ENCODE data around the gene PARD6A.
A peak's percentile ranks its signal among the peaks of the same experiment; 100 is the strongest.

The PARD6A gene

DNA sequence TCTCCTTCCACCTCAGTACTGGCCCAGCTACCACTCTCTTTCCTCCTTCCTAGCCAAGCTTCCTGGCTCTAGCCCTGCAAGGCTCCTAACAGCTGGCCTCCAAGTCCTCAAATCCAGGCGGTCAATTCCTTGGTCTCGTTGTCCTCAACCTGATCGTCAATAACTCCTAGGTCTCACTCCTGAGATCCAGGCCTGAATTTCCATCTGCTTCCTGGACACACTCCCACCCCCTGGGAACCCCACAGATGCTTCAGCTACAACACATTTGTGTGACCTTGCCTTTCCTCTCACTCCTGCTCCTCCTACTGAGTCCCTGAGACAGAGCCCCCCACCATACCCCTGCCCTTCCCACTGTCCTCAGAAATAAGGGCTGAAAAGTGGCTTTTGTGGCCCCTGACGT is 3.5 kb downstream of the PARD6A start:
- no peak for DNase-seq (ENCODE audit: low spot score)
- TF ChIP-seq, protein P1, sequence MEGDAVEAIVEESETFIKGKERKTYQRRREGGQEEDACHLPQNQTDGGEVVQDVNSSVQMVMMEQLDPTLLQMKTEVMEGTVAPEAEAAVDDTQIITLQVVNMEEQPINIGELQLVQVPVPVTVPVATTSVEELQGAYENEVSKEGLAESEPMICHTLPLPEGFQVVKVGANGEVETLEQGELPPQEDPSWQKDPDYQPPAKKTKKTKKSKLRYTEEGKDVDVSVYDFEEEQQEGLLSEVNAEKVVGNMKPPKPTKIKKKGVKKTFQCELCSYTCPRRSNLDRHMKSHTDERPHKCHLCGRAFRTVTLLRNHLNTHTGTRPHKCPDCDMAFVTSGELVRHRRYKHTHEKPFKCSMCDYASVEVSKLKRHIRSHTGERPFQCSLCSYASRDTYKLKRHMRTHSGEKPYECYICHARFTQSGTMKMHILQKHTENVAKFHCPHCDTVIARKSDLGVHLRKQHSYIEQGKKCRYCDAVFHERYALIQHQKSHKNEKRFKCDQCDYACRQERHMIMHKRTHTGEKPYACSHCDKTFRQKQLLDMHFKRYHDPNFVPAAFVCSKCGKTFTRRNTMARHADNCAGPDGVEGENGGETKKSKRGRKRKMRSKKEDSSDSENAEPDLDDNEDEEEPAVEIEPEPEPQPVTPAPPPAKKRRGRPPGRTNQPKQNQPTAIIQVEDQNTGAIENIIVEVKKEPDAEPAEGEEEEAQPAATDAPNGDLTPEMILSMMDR (IDR thresholded peaks at IDR 0.05; ENCODE audit: extremely low read depth, missing control alignments) = no peak

DNA sequence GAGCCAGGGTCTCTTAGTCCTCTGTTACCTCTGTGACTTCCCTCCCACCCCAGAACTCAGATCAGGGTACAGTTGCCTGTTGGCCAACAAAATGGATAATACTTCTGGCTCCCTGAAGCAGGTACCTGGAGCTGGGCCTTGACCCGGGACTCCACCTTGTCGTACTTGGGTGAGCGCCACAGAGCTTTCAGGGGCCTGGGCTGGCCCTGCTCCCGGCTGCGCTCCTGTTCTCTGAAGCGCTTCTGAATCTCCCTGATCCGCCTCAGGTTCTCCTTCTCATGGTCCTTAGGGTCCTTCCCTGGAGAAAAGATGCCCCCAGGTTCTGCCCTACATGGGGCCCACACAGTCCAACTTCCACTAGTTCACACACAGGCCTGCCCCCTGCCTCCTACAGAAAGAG is 4.1 kb downstream of the PARD6A start:
- TF ChIP-seq, protein P1 (IDR thresholded peaks at IDR 0.05; ENCODE audit: extremely low read depth, missing control alignments) = no peak
- no peak for DNase-seq (ENCODE audit: low spot score)

DNA sequence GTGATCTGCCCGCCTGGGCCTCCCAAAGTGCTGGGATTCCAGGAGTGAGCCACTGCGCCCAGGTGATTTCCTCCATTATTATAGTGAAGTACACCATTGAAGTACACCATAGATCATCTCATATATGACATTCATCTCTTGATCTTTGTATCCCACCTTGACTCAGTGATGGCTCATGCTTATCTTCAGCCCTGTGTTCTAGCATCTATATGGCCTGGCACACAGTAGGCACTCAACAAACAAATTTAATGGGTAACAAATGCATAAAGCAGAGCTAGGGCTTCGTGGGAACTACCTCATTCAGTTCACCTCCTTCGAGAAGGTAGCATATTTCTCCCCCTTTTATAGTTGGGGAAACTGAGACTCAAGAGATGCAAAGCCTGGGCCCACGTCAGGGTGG is 4.8 kb downstream of the PARD6A start:
- TF ChIP-seq, protein P1 (IDR thresholded peaks at IDR 0.05; ENCODE audit: extremely low read depth, missing control alignments) = no peak
- DNase-seq (ENCODE audit: low spot score) = no peak

DNA sequence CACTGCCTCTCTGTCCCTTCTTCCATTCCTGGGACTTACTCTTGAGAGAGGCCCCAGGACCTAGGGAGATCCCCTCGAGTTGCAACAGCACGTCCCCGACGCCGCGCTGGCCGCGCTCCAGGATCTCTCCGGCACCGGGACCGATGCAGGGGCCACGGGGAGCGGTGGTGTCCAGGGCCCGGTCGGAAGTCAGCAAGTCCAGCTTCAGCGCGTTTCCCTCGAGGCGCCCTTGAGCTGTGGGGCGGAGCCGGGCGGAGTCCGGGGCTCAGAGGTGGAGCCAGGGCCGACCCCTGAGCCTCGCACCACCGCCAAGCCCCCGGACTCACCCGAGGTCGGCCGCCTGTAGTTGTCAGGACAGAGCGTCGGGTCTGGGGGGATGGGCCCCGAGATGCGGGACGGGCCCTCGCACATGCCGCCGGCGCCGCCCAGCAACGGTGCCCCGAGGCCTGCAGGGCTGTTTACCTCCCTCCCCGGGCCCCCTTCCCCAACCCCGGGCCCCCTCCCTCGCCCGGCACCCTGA is 5.3 kb downstream of the PARD6A start:
- DNase-seq (ENCODE audit: low spot score) = peak; percentile 51
- TF ChIP-seq, protein P1 (IDR thresholded peaks at IDR 0.05; ENCODE audit: extremely low read depth, missing control alignments) = no peak

DNA sequence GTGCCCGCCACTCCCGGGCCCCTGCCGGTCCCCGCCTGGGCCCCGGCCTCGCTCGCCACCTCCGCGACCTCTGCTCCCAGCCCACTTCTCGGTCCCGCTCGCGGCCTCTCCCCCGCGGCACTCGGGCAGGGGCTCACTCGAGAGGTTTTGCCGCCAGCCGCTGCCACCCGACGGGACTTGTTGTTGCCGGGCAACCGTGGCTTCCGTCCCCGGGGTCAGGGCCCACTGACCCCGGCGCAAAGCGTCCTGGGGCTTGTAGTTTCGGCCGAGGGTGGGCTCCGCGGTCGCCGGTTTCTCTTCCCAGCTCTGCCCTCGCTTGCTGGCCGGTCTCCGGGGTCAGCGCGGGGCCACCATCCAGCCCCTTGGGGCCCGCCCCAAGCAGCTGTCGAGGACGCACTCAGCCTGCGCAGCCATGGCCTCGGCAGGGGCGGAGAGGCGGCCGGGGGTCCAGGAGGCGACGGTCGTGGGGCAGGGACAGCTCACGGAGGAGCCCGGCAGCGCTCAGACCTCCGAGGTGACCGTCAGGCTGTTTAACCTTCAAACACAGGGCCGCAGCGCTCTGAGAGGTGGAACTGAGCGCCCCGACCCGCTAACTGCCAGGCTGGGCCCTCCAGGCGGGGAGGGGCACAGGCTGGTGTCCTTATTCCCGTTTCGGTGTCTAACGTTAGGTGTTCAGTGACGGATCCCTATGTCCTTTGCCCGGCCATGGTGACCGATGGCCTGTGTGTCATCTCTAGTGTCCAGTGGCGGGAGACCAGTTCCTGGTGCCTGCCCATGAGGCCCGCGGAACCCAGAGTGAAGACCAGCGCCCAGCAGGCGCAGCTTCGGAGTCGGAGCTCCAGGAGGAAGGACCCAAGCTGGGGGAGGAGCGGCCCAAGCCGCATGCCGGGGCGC is 6.0 kb downstream of the PARD6A start, which contains the start of the genes C16orf86 and ENKD1:
TSS of gene C16orf86 (plus strand) at position 256 of the 894 bp plus-strand sequence. CDS start at position 413, 157 bp downstream.
TSS of gene ENKD1 (minus strand) at position 192 of the 894 bp plus-strand sequence. CDS start 308 bp downstream, outside the sequence.
- TF ChIP-seq, protein P1 (IDR thresholded peaks at IDR 0.05; ENCODE audit: extremely low read depth, missing control alignments) = no peak
- peak; percentile 96 for DNase-seq (ENCODE audit: low spot score)

DNA sequence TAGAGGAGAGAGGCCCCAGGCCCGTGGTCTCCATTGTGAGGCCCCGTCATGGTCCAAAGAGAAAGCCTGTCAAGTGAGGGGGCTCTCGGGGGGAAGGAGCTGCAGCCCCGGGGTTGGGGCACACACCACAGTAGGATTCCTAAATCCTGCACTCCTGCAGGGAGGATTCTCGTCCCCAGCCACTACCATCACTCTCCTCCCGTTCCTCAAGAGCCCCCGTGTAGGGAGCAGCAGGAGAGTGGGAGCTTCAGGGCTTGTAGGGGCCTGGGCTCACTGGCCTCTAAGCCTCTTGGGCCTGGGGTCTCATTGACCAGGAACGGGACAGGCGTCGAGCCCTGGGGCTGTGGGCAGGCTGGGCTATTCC is 6.7 kb downstream of the PARD6A start:
- TF ChIP-seq, protein P1 (IDR thresholded peaks at IDR 0.05; ENCODE audit: extremely low read depth, missing control alignments) = no peak
- no peak for DNase-seq (ENCODE audit: low spot score)

DNA sequence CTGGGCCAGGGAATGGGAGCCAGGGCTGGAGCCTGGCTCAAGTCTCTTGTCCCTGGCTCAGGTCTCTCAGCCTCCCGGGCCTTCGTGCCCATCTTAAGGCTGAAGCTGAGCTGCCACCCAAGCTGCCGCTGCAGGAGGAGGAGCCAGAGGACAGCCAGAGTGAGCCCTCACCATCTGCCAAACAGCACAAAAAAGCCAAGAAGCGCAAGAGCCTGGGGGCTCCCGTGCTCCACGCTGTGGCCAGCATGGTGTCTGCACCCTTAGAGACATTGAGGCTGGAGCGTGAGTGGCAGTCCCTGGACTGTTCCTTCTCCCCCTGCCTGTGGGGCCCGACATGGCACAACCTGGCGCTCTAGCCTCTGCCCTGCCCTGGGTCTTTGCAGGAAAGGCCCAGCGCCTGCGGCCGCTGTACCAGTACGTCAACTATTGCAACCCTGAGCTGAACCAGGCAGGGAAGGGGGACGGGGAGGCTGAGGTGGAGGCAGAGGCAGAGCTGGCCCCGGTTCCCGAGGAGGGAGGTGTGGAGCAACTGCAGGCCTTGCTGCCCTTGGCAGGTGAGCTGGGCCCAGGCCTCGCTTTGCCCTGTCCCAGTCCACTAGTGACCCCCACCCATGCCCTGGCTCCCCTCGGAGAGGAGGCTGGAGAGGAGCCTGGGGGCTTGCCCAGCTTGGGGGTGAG is 7.2 kb downstream of the PARD6A start:
- DNase-seq (ENCODE audit: low spot score) = peak; percentile 92

More for the DNA sequence above, 7.2 kb downstream of the PARD6A start:
- TF ChIP-seq, protein P1 (IDR thresholded peaks at IDR 0.05; ENCODE audit: extremely low read depth, missing control alignments) = peak; percentile 82
